ENCODE measurements around the gene GOLGA2.

Gene GOLGA2

GRCh38 chr9:128322404-128323211 is 46.8 kb upstream of the GOLGA2 start, which contains the start of the genes COQ4 and TRUB2:
COQ4 (plus strand) TSS chr9:128322839; CDS start chr9:128322859, 20 bp downstream.
TRUB2 (minus strand) TSS chr9:128322447; CDS start chr9:128322408, 39 bp downstream.
- TF ChIP-seq, protein P1, sequence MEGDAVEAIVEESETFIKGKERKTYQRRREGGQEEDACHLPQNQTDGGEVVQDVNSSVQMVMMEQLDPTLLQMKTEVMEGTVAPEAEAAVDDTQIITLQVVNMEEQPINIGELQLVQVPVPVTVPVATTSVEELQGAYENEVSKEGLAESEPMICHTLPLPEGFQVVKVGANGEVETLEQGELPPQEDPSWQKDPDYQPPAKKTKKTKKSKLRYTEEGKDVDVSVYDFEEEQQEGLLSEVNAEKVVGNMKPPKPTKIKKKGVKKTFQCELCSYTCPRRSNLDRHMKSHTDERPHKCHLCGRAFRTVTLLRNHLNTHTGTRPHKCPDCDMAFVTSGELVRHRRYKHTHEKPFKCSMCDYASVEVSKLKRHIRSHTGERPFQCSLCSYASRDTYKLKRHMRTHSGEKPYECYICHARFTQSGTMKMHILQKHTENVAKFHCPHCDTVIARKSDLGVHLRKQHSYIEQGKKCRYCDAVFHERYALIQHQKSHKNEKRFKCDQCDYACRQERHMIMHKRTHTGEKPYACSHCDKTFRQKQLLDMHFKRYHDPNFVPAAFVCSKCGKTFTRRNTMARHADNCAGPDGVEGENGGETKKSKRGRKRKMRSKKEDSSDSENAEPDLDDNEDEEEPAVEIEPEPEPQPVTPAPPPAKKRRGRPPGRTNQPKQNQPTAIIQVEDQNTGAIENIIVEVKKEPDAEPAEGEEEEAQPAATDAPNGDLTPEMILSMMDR (IDR thresholded peaks at IDR 0.05; ENCODE audit: unreplicated experiment in 3 of 3), result no peak
- no peaks in the 10 kb centered on the region for H3K27me3 Mint-ChIP-seq (ENCODE audit: low read depth)
- H3K27ac Mint-ChIP-seq, result peak within 1 kb of the TSS; percentile 99 to 100 (median 99)
- H3K36me3 Mint-ChIP-seq (ENCODE audit: low read depth), result peaks cover 16% of the 10 kb centered on the region
- peaks cover 13% of the 10 kb centered on the region for H3K4me1 Mint-ChIP-seq
- peak within 1 kb of the TSS; percentile 91 to 98 (median 94) for H3K4me3 Mint-ChIP-seq
- H3K9me3 Mint-ChIP-seq, result no peaks in the 10 kb centered on the region

- Mint-ChIP-seq H3K9me3 (no peaks in the 10 kb centered on the region), H3K27ac (peak overlapping the region; percentile 99 to 100 (median 99)), H3K4me3 (peak overlapping the region; percentile 91 to 98 (median 94)), H3K36me3 (ENCODE audit: low read depth) (peaks cover 20% of the 10 kb centered on the region), H3K27me3 (ENCODE audit: low read depth) (no peaks in the 10 kb centered on the region), H3K4me1 (peaks cover 13% of the 10 kb centered on the region)
- TF ChIP-seq, protein P1 (IDR thresholded peaks at IDR 0.05; ENCODE audit: unreplicated experiment in 3 of 3), result no peak
Measured at GRCh38 chr9:128321879-128322403, 46.1 kb upstream of the GOLGA2 start.

DNA sequence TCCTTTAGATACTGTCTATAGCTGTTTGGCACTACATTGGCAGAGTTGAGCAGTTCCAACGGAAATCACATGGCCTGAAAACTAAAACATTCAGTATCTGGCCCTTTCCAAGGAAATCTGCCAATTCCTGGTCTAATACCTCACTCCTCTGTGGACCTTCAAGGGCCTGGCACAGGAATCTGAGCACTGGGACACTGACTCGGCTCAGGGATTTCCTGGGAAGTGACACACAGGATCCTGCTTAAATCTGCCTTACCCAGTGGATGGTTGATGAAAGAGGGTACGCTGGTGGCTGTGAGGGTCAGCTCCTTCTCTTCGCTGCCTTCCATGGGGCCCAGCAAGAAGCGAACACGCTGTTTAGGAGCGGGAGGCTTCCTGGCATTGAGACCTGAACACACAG is 45.5 kb upstream of the GOLGA2 start:
- no peaks in the 10 kb centered on the region for H3K9me3 Mint-ChIP-seq
- peak overlapping the region; percentile 91 to 98 (median 94) for H3K4me3 Mint-ChIP-seq
- no peaks in the 10 kb centered on the region for H3K27me3 Mint-ChIP-seq (ENCODE audit: low read depth)
- H3K27ac Mint-ChIP-seq, result peak overlapping the region in 1 of 3 experiments; percentile 99
- TF ChIP-seq, protein P1 (IDR thresholded peaks at IDR 0.05; ENCODE audit: unreplicated experiment in 3 of 3), result no peak
- H3K36me3 Mint-ChIP-seq (ENCODE audit: low read depth), result peaks cover 26% of the 10 kb centered on the region
- peaks cover 13% of the 10 kb centered on the region for H3K4me1 Mint-ChIP-seq

- Mint-ChIP-seq H3K27me3 (ENCODE audit: low read depth) (no peaks in the 10 kb centered on the region), H3K36me3 (ENCODE audit: low read depth) (peaks cover 32% of the 10 kb centered on the region), H3K9me3 (no peaks in the 10 kb centered on the region), H3K27ac (no peak overlapping the region), H3K4me3 (peak overlapping the region; percentile 24 to 56 (median 41)), H3K4me1 (peaks cover 5% of the 10 kb centered on the region)
- TF ChIP-seq, protein P1 (IDR thresholded peaks at IDR 0.05; ENCODE audit: unreplicated experiment in 3 of 3), result no peak
Measured at GRCh38 chr9:128317629-128318028, 41.8 kb upstream of the GOLGA2 start.

DNA sequence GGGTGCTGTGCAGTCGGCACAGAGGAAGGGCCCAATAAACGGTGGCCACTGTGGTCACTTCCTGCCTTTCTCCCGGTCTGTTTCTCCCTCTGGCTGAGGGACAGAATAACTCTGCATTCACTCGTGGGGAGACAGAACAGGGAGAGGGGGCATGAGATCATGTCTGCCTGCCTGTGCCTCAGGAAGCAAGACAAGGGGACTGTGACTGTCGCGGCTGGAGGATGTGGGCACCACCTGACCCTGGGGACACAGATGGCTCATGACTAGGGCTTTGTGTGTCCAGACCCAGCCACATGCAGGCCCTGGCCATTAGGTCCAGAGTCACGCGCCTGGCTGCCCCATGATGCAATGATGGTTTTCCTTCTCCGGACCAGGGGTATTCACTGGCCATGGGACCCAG is 40.6 kb upstream of the GOLGA2 start:
- TF ChIP-seq, protein P1 (IDR thresholded peaks at IDR 0.05; ENCODE audit: unreplicated experiment in 3 of 3), result no peak
- Mint-ChIP-seq H3K27me3 (ENCODE audit: low read depth) (no peaks in the 10 kb centered on the region), H3K4me1 (no peaks in the 10 kb centered on the region), H3K4me3 (no peak overlapping the region), H3K9me3 (no peaks in the 10 kb centered on the region), H3K36me3 (ENCODE audit: low read depth) (peaks cover 34% of the 10 kb centered on the region), H3K27ac (no peak overlapping the region)
